Liver (tissue), 9 donors: ENCODE results near the gene HNRNPUL1. TPM values are rescaled to one million over a fixed set of nuclear protein-coding genes. Genes with fewer than 3 reads are reported as not detected.

Experiments used
- DNase-seq: peaks from one replicate; pipeline ENCODE4 v3.0.0-alpha.2; 2017; ENCODE audit warnings: low spot score
- H3K27ac ChIP-seq, 2 donors: one replicate each; pipeline ENCODE4 v1.7.0; 2013; ENCODE audit warnings: inconsistent platforms in 2 of 2, low read length in 2 of 2, control low read depth in 1 of 2, low read depth in 1 of 2, mild to moderate bottlenecking in 1 of 2
- H3K27me3 ChIP-seq, 4 donors: one replicate each; pipeline versions ENCODE4 v1.6.1 to v1.7.0; 2013; ENCODE audit warnings: low read length in 3 of 4, inconsistent platforms in 1 of 4, mild to moderate bottlenecking in 1 of 4, moderate library complexity in 1 of 4; ENCODE audit not compliant: control insufficient read depth in 4 of 4, insufficient read depth in 4 of 4
- H3K36me3 ChIP-seq, 4 donors: one replicate each; pipeline versions ENCODE4 v1.6.1 to v1.7.0; 2013; ENCODE audit warnings: low read length in 3 of 4, mild to moderate bottlenecking in 3 of 4, low read depth in 1 of 4, moderate library complexity in 1 of 4; ENCODE audit not compliant: control insufficient read depth in 4 of 4, insufficient read depth in 3 of 4
- H3K4me1 ChIP-seq, 4 donors: one replicate each; pipeline versions ENCODE4 v1.6.1 to v1.7.0; 2013; ENCODE audit warnings: low read length in 3 of 4, mild to moderate bottlenecking in 3 of 4, moderate library complexity in 1 of 4; ENCODE audit not compliant: control insufficient read depth in 4 of 4, insufficient read depth in 4 of 4
- H3K4me3 ChIP-seq, 3 donors: one replicate each; pipeline versions ENCODE4 v1.6.1 to v1.7.0; 2013; ENCODE audit warnings: low read length in 3 of 3, control low read depth in 1 of 3, low read depth in 1 of 3, mild to moderate bottlenecking in 1 of 3
- H3K9ac ChIP-seq, 2 donors: one replicate each; pipeline ENCODE4 v1.7.0; 2013; ENCODE audit warnings: low read length in 2 of 2, mild to moderate bottlenecking in 2 of 2, moderate library complexity in 2 of 2, control low read depth in 1 of 2, low read depth in 1 of 2
- H3K9me3 ChIP-seq, 4 donors: one replicate each; pipeline versions ENCODE4 v1.6.1 to v1.7.0; 2013; ENCODE audit warnings: low read length in 3 of 4; ENCODE audit not compliant: control insufficient read depth in 4 of 4
- EGR1 ChIP-seq, 2 donors: IDR thresholded peaks; 2 replicates each; pipeline ENCODE4 v1.6.1; 2016 to 2018; ENCODE audit warnings: antibody characterized with exemption in 2 of 2, low read depth in 2 of 2
- FOXA1 ChIP-seq: IDR thresholded peaks from 2 replicates; pipeline ENCODE4 v1.6.1; 2016; ENCODE audit warnings: antibody characterized with exemption
- FOXA2 ChIP-seq: IDR thresholded peaks from 2 replicates; pipeline ENCODE4 v1.6.1; 2016; ENCODE audit warnings: antibody characterized with exemption
- GABPA ChIP-seq, 2 donors: IDR thresholded peaks in 1 of 2; conservative IDR thresholded peaks in 1 of 2; 2 replicates each; pipeline ENCODE4 v1.6.1; 2016; ENCODE audit warnings: antibody characterized with exemption in 2 of 2, mild to moderate bottlenecking in 1 of 2, moderate library complexity in 1 of 2
- HNF4G ChIP-seq: IDR thresholded peaks from 2 replicates; pipeline ENCODE4 v1.6.1; 2016; ENCODE audit warnings: antibody characterized with exemption
- JUND ChIP-seq, 2 donors: IDR thresholded peaks; 2 replicates each; pipeline ENCODE4 v1.6.1; 2016; ENCODE audit warnings: antibody characterized with exemption in 2 of 2
- NR2F2 ChIP-seq: IDR thresholded peaks from 2 replicates; pipeline ENCODE4 v1.6.1; 2016; ENCODE audit warnings: antibody characterized with exemption
- RAD21 ChIP-seq, 2 donors: IDR thresholded peaks; 2 replicates each; pipeline ENCODE4 v1.6.1; 2016; ENCODE audit warnings: antibody characterized with exemption in 2 of 2, mild to moderate bottlenecking in 2 of 2
- RXRA ChIP-seq, 2 donors: IDR thresholded peaks; 2 replicates each; pipeline ENCODE4 v1.6.1; 2017 to 2018; ENCODE audit warnings: antibody characterized with exemption in 2 of 2, mild to moderate bottlenecking in 1 of 2
- SP1 ChIP-seq: IDR thresholded peaks from 2 replicates; pipeline ENCODE4 v1.6.1; 2018; ENCODE audit warnings: antibody characterized with exemption, mild to moderate bottlenecking
- TAF1 ChIP-seq: conservative IDR thresholded peaks from 2 replicates; pipeline ENCODE4 v1.6.1; 2016; ENCODE audit warnings: antibody characterized with exemption, mild to moderate bottlenecking
- YY1 ChIP-seq: IDR thresholded peaks from 2 replicates; pipeline ENCODE4 v1.6.1; 2016; ENCODE audit warnings: antibody characterized with exemption, mild to moderate bottlenecking
- WGBS: extraction: QIAGEN DNeasy Blood & Tissue Kit; methylation state at CpG from one replicate; pipeline ENCODE4 v1.1.7; 2013; 5-methylcytosine and 5-hydroxymethylcytosine counted together
- polyA plus RNA-seq, 2 donors: library from polyadenylated mRNA; stranded (reverse) in 1 of 2; unstranded in 1 of 2; fragments of 200-250 nt in 1 of 2; fragments of >200 nt in 1 of 2; fragmentation: Nextera tagmentation in 1 of 2; extraction: Ambion mirVana in 1 of 2; gene quantifications; one replicate each; pipeline versions ENCODE4 v1.2.1 to v1.2.3, GENCODE V29; 2013 to 2015
- total RNA-seq, 2 donors: library from RNA; depleted of rRNA; stranded (reverse); fragments of >200 nt; gene quantifications; one replicate each; pipeline ENCODE4 v1.2.3, GENCODE V29; 2014
- TF ChIP-seq, protein P1 (sequence below): fragments of 150-350 bp; IDR thresholded peaks from 2 replicates; pipeline ENCODE4 v1.5.1; 2017; ENCODE audit warnings: improper control_type of control experiment, low read depth, low read length; ENCODE audit not compliant: missing input control
- TF ChIP-seq, protein P2 (sequence below): IDR thresholded peaks from 2 replicates; pipeline ENCODE4 v1.6.1; 2016; ENCODE audit warnings: antibody characterized with exemption, mild to moderate bottlenecking
- TF ChIP-seq, protein P3 (sequence below): IDR thresholded peaks from 2 replicates; pipeline ENCODE4 v1.6.1; 2016; ENCODE audit warnings: antibody characterized with exemption
- TF ChIP-seq, protein P4 (sequence below): IDR thresholded peaks from 2 replicates; pipeline ENCODE4 v1.6.1; 2016; ENCODE audit warnings: antibody characterized with exemption
- TF ChIP-seq, protein P5 (sequence below): IDR thresholded peaks from 2 replicates; pipeline ENCODE4 v1.6.1; 2016; ENCODE audit warnings: antibody characterized with exemption
- donor health status: healthy.
- donor health status: healthy.
- donor health status: healthy.
- donor health status: healthy.
- donor health status: healthy.

Gene HNRNPUL1
- total and polyA plus RNA-seq, 4 donors: 34.9 to 80.2 (median 45.7) TPM

DNA sequence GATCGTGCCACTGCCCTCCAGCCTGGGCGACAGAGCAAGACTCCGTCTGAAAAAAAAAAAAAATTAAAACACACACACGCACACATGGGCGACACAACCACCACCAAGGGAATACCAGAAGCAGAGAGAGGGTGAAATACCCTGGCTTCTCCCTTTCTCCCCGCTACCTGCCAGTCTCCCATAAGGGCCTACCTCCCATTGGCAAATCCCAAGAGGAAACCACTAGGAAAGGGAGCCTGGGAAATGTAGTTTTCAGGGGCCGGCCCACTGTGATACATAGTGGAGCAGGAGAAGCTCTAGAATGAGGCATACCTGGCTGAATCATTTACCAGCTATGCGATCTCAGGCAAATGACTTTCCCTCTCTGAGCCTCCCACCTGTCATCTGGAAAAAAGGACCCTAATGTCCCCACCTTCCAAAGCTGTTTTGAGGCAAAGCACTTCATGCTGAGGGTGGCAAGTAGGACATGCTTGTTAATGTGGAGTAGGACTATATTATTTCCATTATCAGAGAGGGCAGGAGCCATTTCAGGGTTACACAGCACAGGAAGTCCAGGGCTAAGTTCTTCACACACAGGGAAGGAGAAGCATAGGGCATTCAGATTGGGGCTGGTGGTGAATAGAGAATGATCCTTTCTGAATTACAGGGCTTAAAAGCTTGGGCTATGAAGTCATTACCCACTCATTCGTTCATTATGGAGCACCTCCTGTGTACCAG is 14.3 kb upstream of the HNRNPUL1 start:
- H3K36me3 ChIP-seq: no peaks in the 10 kb centered on the region
- DNase-seq: no peak
- no peak overlapping the region for H3K27ac ChIP-seq
- H3K4me3 ChIP-seq: no peak overlapping the region
- no peak overlapping the region for H3K9ac ChIP-seq
- TF ChIP-seq YY1 (no peak), SP1 (no peak), NR2F2 (no peak), FOXA1 (no peak), GABPA (IDR thresholded peaks at IDR 0.05 in 1 of 2, conservative IDR thresholded peaks at IDR 0.05 in 1 of 2) (no peak), HNF4G (no peak), TAF1 (no peak), FOXA2 (no peak), RAD21 (IDR thresholded peaks at IDR 0.05) (no peak), JUND (IDR thresholded peaks at IDR 0.05) (no peak), RXRA (IDR thresholded peaks at IDR 0.05) (no peak)
- TF ChIP-seq, protein P1, sequence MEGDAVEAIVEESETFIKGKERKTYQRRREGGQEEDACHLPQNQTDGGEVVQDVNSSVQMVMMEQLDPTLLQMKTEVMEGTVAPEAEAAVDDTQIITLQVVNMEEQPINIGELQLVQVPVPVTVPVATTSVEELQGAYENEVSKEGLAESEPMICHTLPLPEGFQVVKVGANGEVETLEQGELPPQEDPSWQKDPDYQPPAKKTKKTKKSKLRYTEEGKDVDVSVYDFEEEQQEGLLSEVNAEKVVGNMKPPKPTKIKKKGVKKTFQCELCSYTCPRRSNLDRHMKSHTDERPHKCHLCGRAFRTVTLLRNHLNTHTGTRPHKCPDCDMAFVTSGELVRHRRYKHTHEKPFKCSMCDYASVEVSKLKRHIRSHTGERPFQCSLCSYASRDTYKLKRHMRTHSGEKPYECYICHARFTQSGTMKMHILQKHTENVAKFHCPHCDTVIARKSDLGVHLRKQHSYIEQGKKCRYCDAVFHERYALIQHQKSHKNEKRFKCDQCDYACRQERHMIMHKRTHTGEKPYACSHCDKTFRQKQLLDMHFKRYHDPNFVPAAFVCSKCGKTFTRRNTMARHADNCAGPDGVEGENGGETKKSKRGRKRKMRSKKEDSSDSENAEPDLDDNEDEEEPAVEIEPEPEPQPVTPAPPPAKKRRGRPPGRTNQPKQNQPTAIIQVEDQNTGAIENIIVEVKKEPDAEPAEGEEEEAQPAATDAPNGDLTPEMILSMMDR: no peak
- TF ChIP-seq, protein P2, sequence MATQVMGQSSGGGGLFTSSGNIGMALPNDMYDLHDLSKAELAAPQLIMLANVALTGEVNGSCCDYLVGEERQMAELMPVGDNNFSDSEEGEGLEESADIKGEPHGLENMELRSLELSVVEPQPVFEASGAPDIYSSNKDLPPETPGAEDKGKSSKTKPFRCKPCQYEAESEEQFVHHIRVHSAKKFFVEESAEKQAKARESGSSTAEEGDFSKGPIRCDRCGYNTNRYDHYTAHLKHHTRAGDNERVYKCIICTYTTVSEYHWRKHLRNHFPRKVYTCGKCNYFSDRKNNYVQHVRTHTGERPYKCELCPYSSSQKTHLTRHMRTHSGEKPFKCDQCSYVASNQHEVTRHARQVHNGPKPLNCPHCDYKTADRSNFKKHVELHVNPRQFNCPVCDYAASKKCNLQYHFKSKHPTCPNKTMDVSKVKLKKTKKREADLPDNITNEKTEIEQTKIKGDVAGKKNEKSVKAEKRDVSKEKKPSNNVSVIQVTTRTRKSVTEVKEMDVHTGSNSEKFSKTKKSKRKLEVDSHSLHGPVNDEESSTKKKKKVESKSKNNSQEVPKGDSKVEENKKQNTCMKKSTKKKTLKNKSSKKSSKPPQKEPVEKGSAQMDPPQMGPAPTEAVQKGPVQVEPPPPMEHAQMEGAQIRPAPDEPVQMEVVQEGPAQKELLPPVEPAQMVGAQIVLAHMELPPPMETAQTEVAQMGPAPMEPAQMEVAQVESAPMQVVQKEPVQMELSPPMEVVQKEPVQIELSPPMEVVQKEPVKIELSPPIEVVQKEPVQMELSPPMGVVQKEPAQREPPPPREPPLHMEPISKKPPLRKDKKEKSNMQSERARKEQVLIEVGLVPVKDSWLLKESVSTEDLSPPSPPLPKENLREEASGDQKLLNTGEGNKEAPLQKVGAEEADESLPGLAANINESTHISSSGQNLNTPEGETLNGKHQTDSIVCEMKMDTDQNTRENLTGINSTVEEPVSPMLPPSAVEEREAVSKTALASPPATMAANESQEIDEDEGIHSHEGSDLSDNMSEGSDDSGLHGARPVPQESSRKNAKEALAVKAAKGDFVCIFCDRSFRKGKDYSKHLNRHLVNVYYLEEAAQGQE: no peak
- TF ChIP-seq, protein P3, sequence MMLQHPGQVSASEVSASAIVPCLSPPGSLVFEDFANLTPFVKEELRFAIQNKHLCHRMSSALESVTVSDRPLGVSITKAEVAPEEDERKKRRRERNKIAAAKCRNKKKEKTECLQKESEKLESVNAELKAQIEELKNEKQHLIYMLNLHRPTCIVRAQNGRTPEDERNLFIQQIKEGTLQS: no peak
- TF ChIP-seq, protein P4, sequence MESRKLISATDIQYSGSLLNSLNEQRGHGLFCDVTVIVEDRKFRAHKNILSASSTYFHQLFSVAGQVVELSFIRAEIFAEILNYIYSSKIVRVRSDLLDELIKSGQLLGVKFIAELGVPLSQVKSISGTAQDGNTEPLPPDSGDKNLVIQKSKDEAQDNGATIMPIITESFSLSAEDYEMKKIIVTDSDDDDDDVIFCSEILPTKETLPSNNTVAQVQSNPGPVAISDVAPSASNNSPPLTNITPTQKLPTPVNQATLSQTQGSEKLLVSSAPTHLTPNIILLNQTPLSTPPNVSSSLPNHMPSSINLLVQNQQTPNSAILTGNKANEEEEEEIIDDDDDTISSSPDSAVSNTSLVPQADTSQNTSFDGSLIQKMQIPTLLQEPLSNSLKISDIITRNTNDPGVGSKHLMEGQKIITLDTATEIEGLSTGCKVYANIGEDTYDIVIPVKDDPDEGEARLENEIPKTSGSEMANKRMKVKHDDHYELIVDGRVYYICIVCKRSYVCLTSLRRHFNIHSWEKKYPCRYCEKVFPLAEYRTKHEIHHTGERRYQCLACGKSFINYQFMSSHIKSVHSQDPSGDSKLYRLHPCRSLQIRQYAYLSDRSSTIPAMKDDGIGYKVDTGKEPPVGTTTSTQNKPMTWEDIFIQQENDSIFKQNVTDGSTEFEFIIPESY: no peak
- no peaks in the 10 kb centered on the region for H3K4me1 ChIP-seq
- no peaks in the 10 kb centered on the region for H3K27me3 ChIP-seq
- no peaks in the 10 kb centered on the region for H3K9me3 ChIP-seq
- WGBS: 94% methylated on average over 9 of the region's 9 CpGs

DNA sequence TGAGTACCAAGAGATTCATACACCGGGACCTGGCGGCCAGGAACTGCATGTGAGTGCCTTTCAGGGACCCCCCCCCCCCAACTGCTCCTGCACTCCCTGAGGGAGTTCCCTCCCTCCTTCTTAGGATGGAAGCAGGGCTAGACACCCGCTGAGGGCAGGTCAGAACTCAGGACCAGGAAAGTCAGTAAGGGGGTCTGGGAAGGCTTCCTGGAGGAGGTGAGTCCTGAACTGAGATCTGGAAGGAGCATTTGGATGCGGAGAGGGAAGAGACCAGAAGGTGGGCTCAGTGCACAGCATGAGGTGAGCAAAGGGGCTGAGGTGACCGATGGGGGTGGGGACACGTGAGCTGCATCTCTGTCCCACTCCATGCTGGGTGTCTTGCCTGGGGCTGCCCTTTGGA is 10.5 kb upstream of the HNRNPUL1 start:
- H3K9me3 ChIP-seq: no peaks in the 10 kb centered on the region
- no peak overlapping the region for H3K4me3 ChIP-seq
- WGBS: 89% methylated on average over 6 of the region's 6 CpGs
- no peaks in the 10 kb centered on the region for H3K4me1 ChIP-seq
- no peak overlapping the region for H3K27ac ChIP-seq
- H3K27me3 ChIP-seq: no peaks in the 10 kb centered on the region
- TF ChIP-seq, protein P4: no peak
- TF ChIP-seq FOXA1 (no peak), RXRA (IDR thresholded peaks at IDR 0.05) (no peak), JUND (IDR thresholded peaks at IDR 0.05) (no peak), EGR1 (IDR thresholded peaks at IDR 0.05; ENCODE audit: low read depth in 2 of 2) (no peak), RAD21 (IDR thresholded peaks at IDR 0.05) (no peak), YY1 (no peak), HNF4G (no peak), FOXA2 (no peak), SP1 (no peak)
- TF ChIP-seq, protein P5, sequence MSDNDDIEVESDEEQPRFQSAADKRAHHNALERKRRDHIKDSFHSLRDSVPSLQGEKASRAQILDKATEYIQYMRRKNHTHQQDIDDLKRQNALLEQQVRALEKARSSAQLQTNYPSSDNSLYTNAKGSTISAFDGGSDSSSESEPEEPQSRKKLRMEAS: no peak
- TF ChIP-seq, protein P2: no peak
- TF ChIP-seq, protein P3: no peak
- H3K9ac ChIP-seq: no peak overlapping the region
- DNase-seq: no peak
- no peaks in the 10 kb centered on the region for H3K36me3 ChIP-seq
